Ramos (cell line): Measurements from ENCODE around the gene LAMA3.

ENCODE experiments used
- in situ Hi-C: fragments of 300-500 bp; cut with MboI; formaldehyde crosslinking; loops from one replicate; pipeline ENCODE4 v1.14.3; 2022; ENCODE audit warnings: low sequenced_read_pairs; ENCODE audit not compliant: unreplicated experiment

The LAMA3 gene

GRCh38 chr18:24003288-24003687, 314.0 kb downstream of the LAMA3 start:
- in situ Hi-C loops = loop anchor here (25.0 kb wide), 2 partner anchors 141 to 766 kb away; no protein-coding TSS in a partner anchor

GRCh38 chr18:24003903-24004640, 314.8 kb downstream of the LAMA3 start:
- in situ Hi-C loops = loop anchor here (25.0 kb wide), 2 partner anchors 142 to 767 kb away; no protein-coding TSS in a partner anchor
